Activated CD4-positive, alpha-beta T cell treated with anti-CD3 and anti-CD28 coated beads for 36 hours (primary cell): ENCODE results near the gene DNER. TPM values are rescaled to one million over a fixed set of nuclear protein-coding genes. Genes with fewer than 3 reads are reported as not detected.

Experiments used
- ATAC-seq: fragments of 200-7000 bp; cut with Tn5 transposase; one replicate; pipeline ENCODE4 v1.10.0; 2021; ENCODE audit warnings: mild to moderate bottlenecking, moderate library complexity
- CTCF ChIA-PET: fragments of 350-600 bp; sonication (Branson Sonifier 250); formaldehyde crosslinking; loops from one replicate; lab custom pipeline; 2021; ENCODE audit warnings: antibody characterized with exemption; lab: Charles Lee
- POLR2A ChIA-PET: fragments of 350-600 bp; sonication (Branson Sonifier 250); formaldehyde crosslinking; loops from one replicate; lab custom pipeline; 2021; ENCODE audit warnings: antibody characterized with exemption, inconsistent platforms; lab: Charles Lee
- DNase-seq: peaks from one replicate; pipeline ENCODE4 v3.0.0-alpha.2; 2020
- H3K27ac Mint-ChIP-seq: one replicate; pipeline ENCODE4 v1.8.0; 2021; ENCODE audit warnings: mixed read lengths
- H3K27me3 Mint-ChIP-seq: one replicate; pipeline ENCODE4 v1.8.0; 2021; ENCODE audit warnings: mixed read lengths
- H3K36me3 Mint-ChIP-seq: one replicate; pipeline ENCODE4 v1.8.0; 2021; ENCODE audit warnings: low read depth, mixed read lengths
- H3K4me1 Mint-ChIP-seq: one replicate; pipeline ENCODE4 v1.8.0; 2021; ENCODE audit warnings: mixed read lengths
- H3K4me3 Mint-ChIP-seq: one replicate; pipeline ENCODE4 v1.8.0; 2021; ENCODE audit warnings: mild to moderate bottlenecking, moderate library complexity, mixed read lengths
- H3K9me3 Mint-ChIP-seq: one replicate; pipeline ENCODE4 v1.8.0; 2021; ENCODE audit warnings: low read depth, mixed read lengths
- intact Hi-C, 2 experiments: fragments of 100-400 bp; cut with DNase I in 1 of 2; cut with micrococcal nuclease in 1 of 2; formaldehyde crosslinking; loops; one replicate each; pipeline versions ENCODE4 v1.14.2 to v1.15.1; 2022 to 2024; cut with DNase I, micrococcal nuclease
- total RNA-seq, 2 experiments: library from RNA; stranded (reverse); gene quantifications; one replicate each; pipeline ENCODE4 v1.2.3, GENCODE V29; 2021

The DNER gene
- total RNA-seq, 2 experiments from 2014 or later, result not detected

GRCh38 chr2:229419158-229419557 is 295.2 kb downstream of the DNER start:
- CTCF ChIA-PET, result no interaction called here
- H3K9me3 Mint-ChIP-seq, result no peaks in the 10 kb centered on the region
- H3K27me3 Mint-ChIP-seq, result peaks cover 9% of the 10 kb centered on the region
- intact Hi-C loops, result no loop called here
- no peaks in the 10 kb centered on the region for H3K4me1 Mint-ChIP-seq
- no peaks in the 10 kb centered on the region for H3K36me3 Mint-ChIP-seq
- POLR2A ChIA-PET, result no interaction called here
- ATAC-seq, result no peak
- H3K4me3 Mint-ChIP-seq, result no peak overlapping the region
- no peak for DNase-seq
- no peak overlapping the region for H3K27ac Mint-ChIP-seq

- Mint-ChIP-seq H3K36me3 (no peaks in the 10 kb centered on the region), H3K9me3 (no peaks in the 10 kb centered on the region), H3K4me3 (no peak overlapping the region), H3K4me1 (no peaks in the 10 kb centered on the region), H3K27ac (no peak overlapping the region), H3K27me3 (peaks cover 8% of the 10 kb centered on the region)
- intact Hi-C loops, result no loop called here
- ChIA-PET CTCF (no interaction called here), POLR2A (no interaction called here)
- no peak for DNase-seq
- no peak for ATAC-seq
Observed at GRCh38 chr2:229417916-229418315, 296.4 kb downstream of the DNER start.

DNA sequence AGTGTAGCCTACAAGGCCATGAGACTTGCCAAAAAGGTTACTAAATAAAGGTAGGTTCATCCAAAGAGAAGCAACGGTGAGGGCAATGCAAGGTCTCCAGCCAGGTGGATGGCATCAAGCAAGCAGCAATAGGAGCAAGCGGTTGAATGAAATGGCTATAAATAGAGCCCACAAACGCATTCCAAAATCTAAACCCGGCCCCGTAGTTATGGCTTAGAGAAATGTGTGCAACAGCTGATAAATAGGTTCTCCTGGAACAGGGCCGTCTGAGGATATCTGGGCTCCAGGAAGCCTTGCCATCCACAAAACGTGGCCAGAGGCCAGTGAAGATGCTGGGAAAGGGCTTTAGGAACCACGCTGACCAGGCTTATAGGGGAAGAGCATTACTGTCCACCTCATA is 297.2 kb downstream of the DNER start:
- ATAC-seq (no peak), DNase-seq (no peak)
- Mint-ChIP-seq H3K4me3 (no peak overlapping the region), H3K9me3 (no peaks in the 10 kb centered on the region), H3K4me1 (no peaks in the 10 kb centered on the region), H3K27me3 (peaks cover 5% of the 10 kb centered on the region), H3K27ac (no peak overlapping the region), H3K36me3 (no peaks in the 10 kb centered on the region)
- CTCF ChIA-PET, result no interaction called here
- POLR2A ChIA-PET, result no interaction called here
- intact Hi-C loops, result no loop called here

- intact Hi-C loops, result no loop called here
- H3K27ac Mint-ChIP-seq, result no peak overlapping the region
- ATAC-seq (no peak), DNase-seq (no peak)
- H3K4me3 Mint-ChIP-seq, result no peak overlapping the region
- CTCF ChIA-PET, result no interaction called here
- POLR2A ChIA-PET, result no interaction called here
- H3K36me3 Mint-ChIP-seq, result no peaks in the 10 kb centered on the region
- H3K4me1 Mint-ChIP-seq, result no peaks in the 10 kb centered on the region
- peaks cover 5% of the 10 kb centered on the region for H3K27me3 Mint-ChIP-seq
- H3K9me3 Mint-ChIP-seq, result no peaks in the 10 kb centered on the region
Observed at GRCh38 chr2:229416116-229416694, 298.1 kb downstream of the DNER start.

DNA sequence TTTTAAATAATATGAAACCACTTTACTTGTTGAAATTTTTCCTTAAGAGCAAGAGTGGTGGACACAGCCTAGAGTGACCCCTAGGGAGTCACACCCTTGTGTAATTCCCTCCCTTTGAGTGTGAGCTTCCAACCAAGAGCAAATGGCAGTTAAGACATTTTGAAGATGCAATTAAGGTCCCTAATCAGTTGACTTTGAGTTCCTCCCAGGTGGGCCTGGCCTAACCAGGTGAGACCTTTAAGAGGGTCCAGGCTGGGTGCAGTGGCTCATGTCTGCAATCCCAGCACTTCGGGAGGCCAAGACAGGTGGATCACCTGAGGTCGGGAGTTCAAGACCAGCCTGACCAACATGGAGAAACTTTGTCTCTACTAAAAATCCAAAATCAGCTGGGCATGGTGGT is 299.7 kb downstream of the DNER start:
- no peak overlapping the region for H3K27ac Mint-ChIP-seq
- intact Hi-C loops, result no loop called here
- no peaks in the 10 kb centered on the region for H3K4me1 Mint-ChIP-seq
- H3K4me3 Mint-ChIP-seq, result no peak overlapping the region
- CTCF ChIA-PET, result interaction anchor here (1.2 kb wide), 1 partner anchor 19 kb away, joined by 5 read pairs; no protein-coding TSS in a partner anchor
- H3K9me3 Mint-ChIP-seq, result no peaks in the 10 kb centered on the region
- peaks cover 5% of the 10 kb centered on the region for H3K27me3 Mint-ChIP-seq
- DNase-seq (no peak), ATAC-seq (no peak)
- POLR2A ChIA-PET, result no interaction called here
- H3K36me3 Mint-ChIP-seq, result no peaks in the 10 kb centered on the region

DNA sequence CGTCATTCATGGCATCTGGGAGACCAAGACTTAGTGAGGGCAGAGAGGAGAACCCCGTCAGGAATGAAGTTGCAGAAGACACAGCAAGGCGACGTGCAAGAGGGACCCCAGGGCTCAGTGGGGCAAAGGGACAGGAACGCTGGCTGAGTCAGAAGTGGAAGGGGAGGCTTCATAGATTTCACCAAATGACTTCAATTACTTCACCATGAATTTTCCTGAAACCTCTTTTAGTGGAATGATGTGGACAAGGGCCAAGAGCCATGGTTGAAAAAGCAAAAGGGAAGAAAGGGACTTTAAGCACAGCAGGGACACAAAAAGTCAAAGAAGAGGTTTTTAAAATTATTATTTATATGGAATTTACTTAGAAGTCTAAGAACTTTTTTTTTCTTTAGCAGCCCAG is 301.7 kb downstream of the DNER start:
- Mint-ChIP-seq H3K27ac (no peak overlapping the region), H3K27me3 (peaks cover 5% of the 10 kb centered on the region), H3K9me3 (no peaks in the 10 kb centered on the region), H3K36me3 (no peaks in the 10 kb centered on the region), H3K4me1 (no peaks in the 10 kb centered on the region), H3K4me3 (no peak overlapping the region)
- ChIA-PET CTCF (no interaction called here), POLR2A (interaction anchor here (0.6 kb wide), 1 partner anchor 25 kb away, joined by 3 read pairs; no protein-coding TSS in a partner anchor)
- no peak for DNase-seq
- intact Hi-C loops, result no loop called here
- no peak for ATAC-seq

- Mint-ChIP-seq H3K4me3 (no peak overlapping the region), H3K9me3 (no peaks in the 10 kb centered on the region), H3K4me1 (no peaks in the 10 kb centered on the region), H3K27me3 (peaks cover under 1% of the 10 kb centered on the region), H3K27ac (no peak overlapping the region), H3K36me3 (no peaks in the 10 kb centered on the region)
- ATAC-seq (no peak), DNase-seq (no peak)
- intact Hi-C loops, result no loop called here
- ChIA-PET POLR2A (no interaction called here), CTCF (no interaction called here)
Observed at GRCh38 chr2:229410946-229411345, 303.4 kb downstream of the DNER start.

GRCh38 chr2:229410264-229410663 is 304.1 kb downstream of the DNER start:
- intact Hi-C loops, result no loop called here
- no peaks in the 10 kb centered on the region for H3K9me3 Mint-ChIP-seq
- DNase-seq, result no peak
- no peak overlapping the region for H3K27ac Mint-ChIP-seq
- H3K27me3 Mint-ChIP-seq, result no peaks in the 10 kb centered on the region
- CTCF ChIA-PET, result no interaction called here
- POLR2A ChIA-PET, result no interaction called here
- ATAC-seq, result no peak
- no peaks in the 10 kb centered on the region for H3K4me1 Mint-ChIP-seq
- H3K4me3 Mint-ChIP-seq, result no peak overlapping the region
- no peaks in the 10 kb centered on the region for H3K36me3 Mint-ChIP-seq

DNA sequence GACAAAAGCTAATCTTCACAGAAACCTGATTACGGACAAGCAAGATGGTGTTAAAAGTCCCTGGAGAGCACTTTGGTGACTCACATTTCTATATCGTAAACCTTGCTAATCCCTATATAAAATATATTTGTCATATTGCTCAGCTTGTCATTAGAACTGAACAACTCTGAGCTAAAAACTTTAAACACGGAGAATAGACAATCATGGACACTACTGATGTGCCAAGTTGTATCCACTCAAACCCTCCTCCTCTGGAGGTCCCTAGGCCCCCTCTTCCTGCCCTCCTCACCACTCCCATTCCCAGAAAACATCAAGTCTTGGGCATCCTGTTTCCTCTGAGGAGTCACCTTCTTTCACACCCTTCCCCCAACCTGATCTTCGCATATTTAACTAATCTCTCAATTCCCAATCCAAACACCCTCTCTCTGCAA is 304.6 kb downstream of the DNER start:
- Mint-ChIP-seq H3K36me3 (no peaks in the 10 kb centered on the region), H3K27ac (no peak overlapping the region), H3K4me1 (no peaks in the 10 kb centered on the region), H3K27me3 (no peaks in the 10 kb centered on the region), H3K4me3 (no peak overlapping the region), H3K9me3 (no peaks in the 10 kb centered on the region)
- ATAC-seq (no peak), DNase-seq (no peak)
- intact Hi-C loops, result no loop called here
- POLR2A ChIA-PET, result no interaction called here
- CTCF ChIA-PET, result no interaction called here

DNA sequence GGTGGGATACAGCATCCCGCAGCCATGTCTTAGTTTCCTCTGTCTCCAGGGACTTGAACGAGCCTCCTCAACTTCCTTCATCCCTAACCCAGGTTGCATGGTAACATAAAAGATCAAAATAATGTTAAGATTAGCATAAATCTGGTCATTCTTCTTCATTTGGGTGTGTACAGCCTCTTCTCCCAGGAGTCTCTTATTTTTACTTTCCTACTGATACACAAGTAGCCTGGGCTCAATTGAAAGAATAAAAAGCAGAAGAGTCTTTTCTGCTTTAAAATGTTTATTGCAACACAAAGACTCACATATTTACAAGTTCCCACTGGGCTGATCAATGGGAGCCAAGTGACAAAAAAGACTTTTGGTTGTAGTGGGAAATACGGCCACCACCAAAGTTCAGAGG is 305.4 kb downstream of the DNER start:
- no peaks in the 10 kb centered on the region for H3K27me3 Mint-ChIP-seq
- CTCF ChIA-PET, result no interaction called here
- no peak overlapping the region for H3K27ac Mint-ChIP-seq
- DNase-seq, result no peak
- H3K36me3 Mint-ChIP-seq, result no peaks in the 10 kb centered on the region
- no peak for ATAC-seq
- H3K9me3 Mint-ChIP-seq, result no peaks in the 10 kb centered on the region
- POLR2A ChIA-PET, result no interaction called here
- H3K4me1 Mint-ChIP-seq, result no peaks in the 10 kb centered on the region
- no peak overlapping the region for H3K4me3 Mint-ChIP-seq
- intact Hi-C loops, result no loop called here

GRCh38 chr2:229408356-229408755 is 306.0 kb downstream of the DNER start:
- no peak for ATAC-seq
- Mint-ChIP-seq H3K4me1 (no peaks in the 10 kb centered on the region), H3K36me3 (no peaks in the 10 kb centered on the region), H3K4me3 (no peak overlapping the region), H3K27me3 (peaks cover 2% of the 10 kb centered on the region), H3K27ac (no peak overlapping the region), H3K9me3 (no peaks in the 10 kb centered on the region)
- intact Hi-C loops, result no loop called here
- no peak for DNase-seq
- POLR2A ChIA-PET, result no interaction called here
- CTCF ChIA-PET, result no interaction called here

DNA sequence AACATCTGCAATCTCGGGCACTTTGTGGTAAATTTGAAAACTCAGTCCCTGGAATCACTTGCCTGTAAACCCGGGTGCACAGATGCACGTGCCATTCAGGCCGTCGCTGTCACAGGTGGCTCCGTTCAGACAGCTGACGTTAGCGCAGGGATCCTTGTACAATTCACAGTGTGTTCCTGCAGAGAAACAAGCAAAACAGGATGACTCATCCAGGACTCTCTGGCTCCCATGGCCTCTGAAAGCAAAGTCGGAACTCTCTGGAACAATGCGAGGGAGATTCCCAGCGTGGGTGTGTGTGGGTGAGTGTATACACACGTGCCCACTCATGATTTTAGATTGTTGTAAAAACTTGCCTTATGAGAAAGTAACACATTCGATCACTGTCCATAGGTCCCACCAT is 307.2 kb downstream of the DNER start:
- ChIA-PET POLR2A (no interaction called here), CTCF (no interaction called here)
- Mint-ChIP-seq H3K27me3 (peaks cover 2% of the 10 kb centered on the region), H3K9me3 (no peaks in the 10 kb centered on the region), H3K27ac (no peak overlapping the region), H3K4me1 (no peaks in the 10 kb centered on the region), H3K4me3 (no peak overlapping the region), H3K36me3 (no peaks in the 10 kb centered on the region)
- intact Hi-C loops, result no loop called here
- no peak for ATAC-seq
- no peak for DNase-seq

GRCh38 chr2:229405796-229406195 is 308.6 kb downstream of the DNER start:
- Mint-ChIP-seq H3K36me3 (no peaks in the 10 kb centered on the region), H3K9me3 (no peaks in the 10 kb centered on the region), H3K27me3 (peaks cover 2% of the 10 kb centered on the region), H3K4me1 (no peaks in the 10 kb centered on the region), H3K27ac (no peak overlapping the region), H3K4me3 (no peak overlapping the region)
- ATAC-seq (no peak), DNase-seq (no peak)
- CTCF ChIA-PET, result no interaction called here
- intact Hi-C loops, result no loop called here
- POLR2A ChIA-PET, result no interaction called here
